ENCODE data around the gene HTT.

Gene HTT

DNA sequence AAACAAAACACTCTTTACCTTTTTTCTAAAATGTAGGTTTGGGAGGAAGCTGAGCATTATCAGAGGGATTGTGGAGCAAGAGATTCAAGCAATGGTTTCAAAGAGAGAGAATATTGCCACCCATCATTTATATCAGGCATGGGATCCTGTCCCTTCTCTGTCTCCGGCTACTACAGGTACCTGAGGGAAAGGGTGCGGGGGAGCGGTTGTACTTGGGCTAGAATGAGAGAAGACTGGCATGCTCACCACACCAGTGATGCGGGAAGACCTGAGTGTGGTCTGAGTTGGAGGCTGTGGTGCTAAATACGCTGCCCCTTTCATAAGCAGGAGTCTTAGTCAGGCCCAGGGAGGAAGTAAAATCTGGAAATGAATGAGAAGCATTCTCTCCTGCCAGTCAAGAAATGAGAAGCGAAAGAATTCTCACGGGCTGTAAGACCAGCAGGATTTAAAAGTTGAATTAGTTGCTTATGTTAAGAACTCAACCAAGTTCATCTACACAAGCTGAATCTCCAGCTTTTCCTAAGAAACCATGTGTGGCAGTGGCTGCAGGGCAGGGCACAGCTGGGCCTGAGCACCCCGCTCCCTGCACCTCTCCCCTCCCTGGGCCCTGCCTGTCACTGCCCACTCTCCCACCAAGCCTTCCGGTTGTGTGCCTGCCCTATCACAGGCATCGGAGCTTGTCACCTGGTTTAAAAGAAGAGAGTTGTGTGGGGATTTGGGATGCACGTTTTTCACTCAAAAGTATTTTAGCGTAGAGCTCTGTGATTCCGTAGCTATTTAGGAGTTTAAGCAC, 149.7 kb downstream of the HTT start:
- no peak for FAIRE-seq

DNA sequence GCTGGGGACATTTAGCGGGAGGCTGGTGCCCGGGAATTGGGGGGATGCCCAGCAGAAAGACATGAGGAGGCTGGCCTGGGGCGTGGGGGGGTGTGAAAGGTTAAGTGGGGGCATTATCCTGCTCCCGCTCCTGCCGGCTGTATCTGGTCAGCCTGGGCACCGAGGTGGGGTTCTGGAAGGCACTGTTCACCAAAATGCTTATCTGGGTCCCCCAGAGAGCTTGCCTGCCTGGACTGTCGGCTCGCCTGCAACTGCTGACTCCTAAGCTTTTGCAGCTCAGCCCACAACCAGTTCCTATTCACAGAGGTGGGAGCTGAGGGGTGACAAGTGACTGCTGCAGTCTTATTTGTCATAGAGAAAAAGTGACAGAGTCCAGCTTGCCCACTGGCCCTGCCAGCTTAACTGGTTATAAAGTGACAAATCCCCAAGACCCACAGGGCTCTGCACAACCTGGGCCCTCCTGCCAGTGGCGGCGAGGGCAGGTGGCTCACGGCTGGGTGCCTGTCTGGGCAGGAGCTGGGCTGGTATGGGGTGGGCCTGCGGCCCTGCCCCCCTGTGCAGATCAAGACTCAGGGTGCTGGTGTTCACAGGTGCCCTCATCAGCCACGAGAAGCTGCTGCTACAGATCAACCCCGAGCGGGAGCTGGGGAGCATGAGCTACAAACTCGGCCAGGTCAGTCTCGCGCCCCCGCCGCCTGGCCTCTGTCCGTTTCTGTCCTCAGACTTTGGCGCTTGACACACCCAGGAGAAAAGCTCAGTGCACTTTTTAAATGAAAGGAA, 150.8 kb downstream of the HTT start:
- no peak for FAIRE-seq

GRCh38 chr4:3225936-3226335, 151.5 kb downstream of the HTT start:
- FAIRE-seq = peak; percentile 37

GRCh38 chr4:3226467-3226866, 152.0 kb downstream of the HTT start:
- no peak for FAIRE-seq

- FAIRE-seq = no peak
These were observed 152.5 kb downstream of the HTT start for GRCh38 chr4:3226944-3227343.

DNA sequence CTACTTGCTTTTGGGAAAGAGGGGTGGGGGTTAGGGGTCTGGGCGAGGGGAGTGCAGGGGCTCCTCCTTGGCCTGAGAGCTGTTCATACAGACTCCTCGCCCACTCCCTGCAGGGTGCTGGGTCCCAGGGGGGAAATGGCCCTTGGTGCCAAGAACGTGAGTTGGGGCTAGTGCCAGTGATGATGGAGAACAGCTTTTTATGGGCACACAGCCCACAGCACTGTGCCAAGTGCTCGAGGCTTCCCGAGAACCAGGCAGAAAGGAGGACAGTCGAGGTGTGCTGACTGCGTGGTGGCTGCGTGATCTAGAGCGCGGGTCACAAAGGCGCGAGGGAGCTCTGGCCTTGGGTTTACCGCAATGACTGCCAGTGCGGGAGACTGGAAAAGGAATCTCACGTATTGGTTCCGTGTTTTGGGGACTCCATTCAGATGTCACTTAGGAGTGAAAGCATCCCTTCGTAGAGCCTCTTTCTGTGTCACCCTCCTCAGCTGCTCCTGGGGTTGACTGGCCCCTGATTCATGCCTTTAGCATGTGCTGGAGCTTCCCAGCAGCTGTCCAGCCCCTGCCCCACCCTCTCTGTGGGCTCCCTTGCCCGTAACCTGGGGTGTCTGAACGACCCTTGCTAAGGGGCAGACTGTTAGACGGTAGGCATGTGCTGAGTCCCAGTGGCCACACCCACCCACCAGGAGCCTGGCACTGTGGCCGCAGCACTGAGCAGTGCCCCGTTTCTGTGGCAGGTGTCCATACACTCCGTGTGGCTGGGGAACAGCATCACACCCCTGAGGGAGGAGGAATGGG, 153.6 kb downstream of the HTT start:
- FAIRE-seq = no peak

DNA sequence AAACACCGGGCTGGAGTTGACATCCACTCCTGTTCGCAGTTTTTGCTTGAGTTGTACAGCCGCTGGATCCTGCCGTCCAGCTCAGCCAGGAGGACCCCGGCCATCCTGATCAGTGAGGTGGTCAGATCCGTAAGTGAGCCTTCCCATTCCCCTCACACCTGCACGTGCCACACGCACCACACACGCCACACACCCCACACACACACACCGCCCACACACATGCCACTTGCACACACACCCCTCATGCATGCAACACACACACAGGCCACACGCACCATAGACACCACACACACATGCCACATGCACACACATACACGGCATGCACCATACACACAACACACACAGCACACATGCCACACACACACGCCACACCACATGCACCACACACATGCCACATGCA, 154.4 kb downstream of the HTT start:
- FAIRE-seq = no peak

- FAIRE-seq = no peak
These were observed 154.8 kb downstream of the HTT start for GRCh38 chr4:3229328-3229727.

GRCh38 chr4:3229964-3230363, 155.5 kb downstream of the HTT start:
- no peak for FAIRE-seq

DNA sequence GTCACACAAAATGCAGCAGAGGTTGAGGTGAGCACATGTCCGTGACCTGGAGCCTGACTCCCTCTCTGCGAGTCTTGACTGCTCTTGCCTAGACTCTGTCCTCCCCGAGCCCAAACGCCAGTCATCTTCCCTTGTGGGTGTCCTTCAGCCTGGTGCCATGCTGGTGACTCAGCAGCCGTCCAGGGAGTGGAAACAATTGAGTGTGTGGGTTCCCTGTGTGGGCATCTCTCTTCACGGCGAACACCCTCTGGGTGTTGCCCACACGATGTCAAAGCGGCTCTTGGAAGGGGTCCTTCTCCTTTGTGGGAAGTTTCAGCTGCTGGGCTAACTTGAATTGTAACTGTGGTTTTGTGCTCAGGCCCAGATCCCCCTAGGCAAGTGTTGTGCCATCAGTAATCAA, 157.0 kb downstream of the HTT start:
- FAIRE-seq = no peak

DNA sequence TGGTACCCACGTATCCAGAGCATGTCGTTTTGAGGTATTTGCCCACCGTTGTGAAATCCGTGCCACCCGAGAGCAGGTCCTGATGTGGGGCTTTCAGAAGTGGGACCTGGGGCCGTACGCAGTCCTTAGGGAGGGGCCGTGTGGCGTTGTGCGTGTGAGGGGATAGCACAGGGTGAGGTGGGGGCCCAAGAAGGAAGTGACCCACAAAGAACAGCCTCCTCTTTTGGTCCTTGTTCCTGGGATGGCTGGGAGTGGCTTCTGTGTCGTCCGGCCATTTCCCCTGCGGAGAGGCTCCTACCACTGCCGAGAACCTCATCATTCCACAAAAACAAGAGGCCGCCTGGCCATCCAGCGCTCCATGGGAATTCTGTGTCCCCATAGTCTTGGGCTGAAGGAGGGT, 157.5 kb downstream of the HTT start:
- FAIRE-seq = no peak

DNA sequence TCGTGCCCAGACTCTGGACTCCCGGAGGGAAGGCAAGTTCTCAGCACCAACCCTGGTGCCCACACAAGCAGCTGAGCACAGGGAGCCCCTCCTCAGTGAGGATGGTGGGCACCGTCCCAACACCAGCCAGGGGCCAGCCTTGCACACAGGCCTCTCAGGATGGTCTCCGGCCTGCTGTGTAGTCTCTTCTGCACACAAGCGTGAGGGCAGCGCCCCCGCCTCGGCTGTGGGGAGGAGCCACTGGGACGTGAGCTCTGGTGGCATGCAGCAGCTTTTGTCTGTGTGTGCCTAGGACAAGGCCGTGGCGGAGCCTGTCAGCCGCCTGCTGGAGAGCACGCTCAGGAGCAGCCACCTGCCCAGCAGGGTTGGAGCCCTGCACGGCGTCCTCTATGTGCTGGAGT, 158.4 kb downstream of the HTT start:
- no peak for FAIRE-seq

GRCh38 chr4:3233391-3234071, 159.1 kb downstream of the HTT start:
- FAIRE-seq = no peak

DNA sequence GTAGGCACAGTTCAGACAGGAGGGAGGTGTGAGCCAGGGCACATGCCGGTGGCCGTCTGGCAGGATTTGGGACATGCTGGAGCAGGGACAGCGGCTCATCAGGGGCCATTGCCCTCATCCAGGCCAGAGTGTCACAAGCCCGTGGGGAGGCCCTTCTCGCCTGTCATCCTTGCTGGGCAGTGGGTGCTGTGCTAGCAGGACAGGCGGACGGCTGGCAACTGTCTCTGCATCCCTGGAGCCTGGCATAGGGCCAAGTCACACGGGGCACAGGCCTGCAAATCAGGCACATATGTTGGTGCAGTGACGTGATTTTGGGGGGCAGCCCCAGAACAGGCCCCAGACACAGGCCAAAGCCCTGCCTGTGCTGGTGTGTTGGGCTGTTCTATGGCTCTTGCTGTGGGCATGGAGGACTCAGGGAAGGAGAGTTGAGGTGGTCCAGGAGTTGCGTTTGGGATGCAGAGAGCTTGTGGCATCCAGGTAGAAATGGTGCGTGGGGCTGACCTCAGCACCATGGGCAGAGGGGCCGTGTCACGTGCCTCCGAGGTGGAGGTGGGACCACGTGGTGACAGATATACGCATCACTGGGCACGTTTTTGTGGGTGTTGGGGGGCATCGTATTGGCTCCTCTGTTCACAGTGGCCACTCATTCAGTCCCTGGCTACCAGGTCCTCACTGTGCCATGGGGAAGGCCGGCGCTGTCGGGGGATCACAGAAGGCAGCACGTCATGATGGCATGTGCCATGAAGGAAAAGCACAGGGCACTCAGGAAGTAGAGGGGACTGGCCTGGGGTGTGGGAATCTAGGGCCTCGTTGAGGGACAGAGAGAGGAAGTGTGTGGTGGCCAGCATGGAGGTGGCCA, 159.9 kb downstream of the HTT start:
- no peak for FAIRE-seq

DNA sequence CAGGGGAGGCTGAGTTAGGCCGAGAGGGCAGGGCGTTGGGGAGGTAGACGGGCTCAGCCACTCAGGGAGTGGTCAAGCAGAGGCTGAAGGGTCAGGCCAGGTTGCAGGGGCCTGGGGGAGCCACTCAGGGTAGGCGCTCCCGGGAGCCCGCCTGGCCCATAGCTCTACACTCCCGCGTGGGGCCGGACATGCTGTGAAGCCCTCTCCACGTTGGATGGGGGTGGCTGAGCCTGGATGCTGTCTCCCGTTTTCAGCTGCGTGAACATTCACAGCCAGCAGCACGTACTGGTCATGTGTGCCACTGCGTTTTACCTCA, 160.5 kb downstream of the HTT start:
- FAIRE-seq = no peak

DNA sequence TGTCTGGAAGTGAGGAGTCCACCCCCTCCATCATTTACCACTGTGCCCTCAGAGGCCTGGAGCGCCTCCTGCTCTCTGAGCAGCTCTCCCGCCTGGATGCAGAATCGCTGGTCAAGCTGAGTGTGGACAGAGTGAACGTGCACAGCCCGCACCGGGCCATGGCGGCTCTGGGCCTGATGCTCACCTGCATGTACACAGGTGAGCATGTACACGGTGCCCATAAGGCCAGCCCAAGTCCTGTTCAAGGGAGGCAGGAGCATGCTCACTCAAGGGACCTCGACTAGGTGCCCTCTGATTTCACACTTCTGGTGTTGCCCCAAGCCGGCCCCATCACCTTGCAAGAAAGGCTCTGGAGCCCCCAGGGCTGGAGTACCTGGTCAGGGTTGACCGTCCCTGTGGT, 161.1 kb downstream of the HTT start:
- FAIRE-seq = no peak

DNA sequence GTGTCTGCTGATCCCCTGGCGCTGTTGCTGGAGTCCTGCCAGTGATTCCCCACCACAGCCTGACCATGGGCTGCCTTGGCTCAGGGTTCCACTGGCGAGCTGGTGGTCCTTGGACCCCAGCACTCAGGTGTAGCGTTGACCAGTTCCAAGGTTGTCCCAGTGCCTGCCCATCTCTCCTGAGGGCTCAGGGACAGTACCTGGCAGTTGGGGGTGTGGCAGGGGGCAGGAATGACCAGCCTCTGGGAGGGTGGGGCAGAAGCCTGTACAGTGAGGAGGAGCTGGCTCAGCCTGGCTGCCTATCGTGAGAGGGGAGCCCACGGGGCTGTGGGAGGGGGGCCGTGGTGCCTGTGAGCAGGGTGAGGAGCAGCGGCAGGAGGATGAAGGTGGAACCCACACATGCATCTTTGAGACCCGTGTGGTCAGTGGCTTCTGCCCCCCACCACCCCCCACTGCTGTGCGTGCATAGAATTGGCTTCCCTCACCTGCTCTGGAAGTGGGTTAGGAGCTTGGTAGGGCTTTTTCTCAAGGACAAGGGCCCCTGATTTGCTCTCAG, 161.9 kb downstream of the HTT start:
- FAIRE-seq = no peak

DNA sequence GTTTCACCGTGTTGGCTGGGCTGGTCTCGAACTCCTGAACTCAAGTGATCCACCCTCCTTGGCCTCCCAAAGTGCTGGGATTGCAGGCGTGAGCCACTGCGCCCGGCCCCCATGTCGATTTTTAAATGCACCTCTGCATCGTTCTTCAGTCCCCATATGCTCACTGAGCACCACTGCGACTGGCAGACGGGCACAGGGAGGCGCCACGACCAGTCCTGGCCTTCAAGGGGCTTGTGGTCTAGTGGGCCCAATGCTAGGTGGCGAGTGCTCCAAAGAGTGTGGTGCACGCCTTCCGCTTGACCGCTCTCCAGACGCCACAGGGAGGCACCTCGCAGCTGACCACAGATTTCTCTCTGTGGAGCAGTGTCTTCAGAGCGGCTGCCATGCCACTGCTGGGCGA, 162.8 kb downstream of the HTT start:
- no peak for FAIRE-seq

- no peak for FAIRE-seq
These were observed 163.5 kb downstream of the HTT start for GRCh38 chr4:3237712-3238560.

DNA sequence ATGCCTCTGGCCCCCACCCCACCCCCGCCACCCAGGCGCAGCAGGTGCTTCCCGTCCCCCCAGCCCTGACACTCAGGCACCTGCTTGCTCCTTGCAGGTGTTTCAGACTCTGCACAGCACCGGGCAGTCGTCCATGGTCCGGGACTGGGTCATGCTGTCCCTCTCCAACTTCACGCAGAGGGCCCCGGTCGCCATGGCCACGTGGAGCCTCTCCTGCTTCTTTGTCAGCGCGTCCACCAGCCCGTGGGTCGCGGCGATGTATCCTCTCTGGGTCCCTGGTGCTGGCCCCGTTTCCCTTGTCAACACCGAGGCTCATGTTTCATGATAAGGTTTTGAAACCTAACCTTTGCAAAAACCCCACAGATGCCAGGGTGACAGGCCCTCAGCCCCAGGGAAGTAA, 164.2 kb downstream of the HTT start:
- no peak for FAIRE-seq

DNA sequence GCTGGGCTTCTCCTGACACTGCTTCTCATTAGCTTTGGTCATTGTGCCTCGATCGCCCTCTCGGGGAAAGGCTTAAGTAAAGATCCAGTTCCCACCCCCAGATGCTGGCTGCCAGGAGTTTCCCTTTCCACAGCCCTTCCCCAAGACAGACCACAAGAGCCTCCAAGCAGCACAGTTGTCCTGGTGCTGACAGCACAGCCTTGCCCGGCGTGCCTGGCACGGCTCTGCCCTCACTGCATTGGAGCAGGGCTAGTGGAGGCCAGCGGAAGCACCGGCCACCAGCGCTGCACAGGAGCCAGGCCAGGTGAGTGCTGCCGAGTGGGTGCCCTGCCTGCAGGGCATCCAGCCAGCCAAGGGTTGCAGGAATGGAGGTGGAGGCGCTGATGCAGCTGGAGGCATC, 164.8 kb downstream of the HTT start:
- FAIRE-seq = no peak

Measured in endometrium (tissue), 2 donors.